ENCODE data around the gene GAS1.

The GAS1 gene

GRCh38 chr9:86925686-86926085 lies 21.6 kb downstream of the GAS1 start:
- no peak for DNase-seq (ENCODE audit: low spot score)

GRCh38 chr9:86924206-86924605 lies 23.1 kb downstream of the GAS1 start:
- no peak for DNase-seq (ENCODE audit: low spot score)

- DNase-seq (ENCODE audit: low spot score): no peak
These were observed 26.0 kb downstream of the GAS1 start for GRCh38 chr9:86921151-86921923.

- no peak for DNase-seq (ENCODE audit: low spot score)
These were observed 28.8 kb downstream of the GAS1 start for GRCh38 chr9:86918556-86918955.

GRCh38 chr9:86912210-86912609 lies 35.1 kb downstream of the GAS1 start:
- DNase-seq (ENCODE audit: low spot score): no peak

GRCh38 chr9:86909388-86909787 lies 37.9 kb downstream of the GAS1 start:
- DNase-seq (ENCODE audit: low spot score): no peak

- no peak for DNase-seq (ENCODE audit: low spot score)
These were observed 39.0 kb downstream of the GAS1 start for GRCh38 chr9:86908261-86908660.

GRCh38 chr9:86907346-86907745 lies 40.0 kb downstream of the GAS1 start:
- DNase-seq (ENCODE audit: low spot score): no peak

- DNase-seq (ENCODE audit: low spot score): no peak
These were observed 43.6 kb downstream of the GAS1 start for GRCh38 chr9:86903734-86904085.

GRCh38 chr9:86902991-86903733 lies 44.1 kb downstream of the GAS1 start:
- no peak for DNase-seq (ENCODE audit: low spot score)

- no peak for DNase-seq (ENCODE audit: low spot score)
These were observed 44.7 kb downstream of the GAS1 start for GRCh38 chr9:86902586-86902985.

- no peak for DNase-seq (ENCODE audit: low spot score)
These were observed 45.1 kb downstream of the GAS1 start for GRCh38 chr9:86902176-86902575.

- DNase-seq (ENCODE audit: low spot score): no peak
These were observed 45.8 kb downstream of the GAS1 start for GRCh38 chr9:86901511-86901910.
